ENCODE measurements around the gene ANXA9.

- TF ChIP-seq POLR2AphosphoS5 (IDR thresholded peaks at IDR 0.05; ENCODE audit: low read depth, low read length) (no peak), REST (IDR thresholded peaks at IDR 0.05; ENCODE audit: insufficient read depth in 1 of 2, low read depth in 2 of 2, low read length in 2 of 2) (no peak)
Observed at GRCh38 chr1:151012684-151013471, 30.8 kb downstream of the ANXA9 start.

All from PFSK-1 (cell line).